Stomach (tissue), 4 donors: Measurements from ENCODE around the gene LBR.

Experiments used
- EP300 ChIP-seq: sonication (generic); formaldehyde crosslinking; IDR thresholded peaks from one replicate; pipeline ENCODE4 v1.6.1; 2017; ENCODE audit warnings: antibody characterized with exemption
- POLR2A ChIP-seq, 4 donors: fragments of 450-650 bp; IDR thresholded peaks; one replicate each; pipeline ENCODE4 v1.6.1; 2016; ENCODE audit warnings: antibody characterized with exemption in 4 of 4, control low read depth in 2 of 4, mild to moderate bottlenecking in 1 of 4, moderate library complexity in 1 of 4
- POLR2AphosphoS5 ChIP-seq, 3 donors: sonication (generic); formaldehyde crosslinking; IDR thresholded peaks; one replicate each; pipeline ENCODE4 v1.6.1; 2016; ENCODE audit warnings: antibody characterized with exemption in 3 of 3
- TF ChIP-seq, protein P1 (sequence below), 7 experiments: fragments of 450-650 bp in 4 of 7; fragments of 200-600 bp in 3 of 7; sonication (generic) in 3 of 7; IDR thresholded peaks; one replicate each; pipeline ENCODE4 v1.5.1; 2016 to 2019; ENCODE audit warnings: antibody characterized with exemption in 7 of 7, control low read depth in 2 of 7, mild to moderate bottlenecking in 1 of 7

DNA sequence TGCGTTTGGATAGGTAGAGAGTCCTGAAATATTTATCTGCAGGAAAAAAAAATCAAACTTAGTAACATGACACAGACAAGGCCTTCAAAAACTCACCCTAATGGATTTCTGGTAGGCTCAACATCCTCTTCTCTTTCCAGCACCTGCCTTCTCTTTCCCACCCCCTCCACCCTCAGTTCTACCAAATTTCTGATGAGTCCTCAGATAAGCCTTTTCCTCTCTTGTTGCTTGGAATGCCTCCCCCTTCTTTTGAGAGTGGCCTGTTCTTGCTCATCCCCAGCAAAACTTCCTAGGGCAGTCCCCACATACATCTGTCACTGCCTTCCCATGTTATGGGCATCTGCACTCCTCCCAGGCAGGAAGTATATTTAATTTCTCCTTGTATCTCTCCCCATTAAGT lies 7.6 kb upstream of the LBR start:
- TF ChIP-seq, protein P1, sequence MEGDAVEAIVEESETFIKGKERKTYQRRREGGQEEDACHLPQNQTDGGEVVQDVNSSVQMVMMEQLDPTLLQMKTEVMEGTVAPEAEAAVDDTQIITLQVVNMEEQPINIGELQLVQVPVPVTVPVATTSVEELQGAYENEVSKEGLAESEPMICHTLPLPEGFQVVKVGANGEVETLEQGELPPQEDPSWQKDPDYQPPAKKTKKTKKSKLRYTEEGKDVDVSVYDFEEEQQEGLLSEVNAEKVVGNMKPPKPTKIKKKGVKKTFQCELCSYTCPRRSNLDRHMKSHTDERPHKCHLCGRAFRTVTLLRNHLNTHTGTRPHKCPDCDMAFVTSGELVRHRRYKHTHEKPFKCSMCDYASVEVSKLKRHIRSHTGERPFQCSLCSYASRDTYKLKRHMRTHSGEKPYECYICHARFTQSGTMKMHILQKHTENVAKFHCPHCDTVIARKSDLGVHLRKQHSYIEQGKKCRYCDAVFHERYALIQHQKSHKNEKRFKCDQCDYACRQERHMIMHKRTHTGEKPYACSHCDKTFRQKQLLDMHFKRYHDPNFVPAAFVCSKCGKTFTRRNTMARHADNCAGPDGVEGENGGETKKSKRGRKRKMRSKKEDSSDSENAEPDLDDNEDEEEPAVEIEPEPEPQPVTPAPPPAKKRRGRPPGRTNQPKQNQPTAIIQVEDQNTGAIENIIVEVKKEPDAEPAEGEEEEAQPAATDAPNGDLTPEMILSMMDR (IDR thresholded peaks at IDR 0.05): no peak
- TF ChIP-seq POLR2AphosphoS5 (IDR thresholded peaks at IDR 0.05) (no peak), EP300 (no peak), POLR2A (IDR thresholded peaks at IDR 0.05) (no peak)
